NCI-H526 treated with DMSO at 0.1 percent for 48 hours (cell line): ENCODE data around the gene TNFAIP8L3.
"Not testable (repeated sequence)": the region's sequence is repeated elsewhere in the genome, so short reads cannot be mapped to it uniquely, and the experiment has no call there.

ENCODE experiments used
- DNase-seq: peaks from one replicate; lab custom pipeline; 2025; lab: John Stamatoyannopoulos, UW

TNFAIP8L3 gene

DNA sequence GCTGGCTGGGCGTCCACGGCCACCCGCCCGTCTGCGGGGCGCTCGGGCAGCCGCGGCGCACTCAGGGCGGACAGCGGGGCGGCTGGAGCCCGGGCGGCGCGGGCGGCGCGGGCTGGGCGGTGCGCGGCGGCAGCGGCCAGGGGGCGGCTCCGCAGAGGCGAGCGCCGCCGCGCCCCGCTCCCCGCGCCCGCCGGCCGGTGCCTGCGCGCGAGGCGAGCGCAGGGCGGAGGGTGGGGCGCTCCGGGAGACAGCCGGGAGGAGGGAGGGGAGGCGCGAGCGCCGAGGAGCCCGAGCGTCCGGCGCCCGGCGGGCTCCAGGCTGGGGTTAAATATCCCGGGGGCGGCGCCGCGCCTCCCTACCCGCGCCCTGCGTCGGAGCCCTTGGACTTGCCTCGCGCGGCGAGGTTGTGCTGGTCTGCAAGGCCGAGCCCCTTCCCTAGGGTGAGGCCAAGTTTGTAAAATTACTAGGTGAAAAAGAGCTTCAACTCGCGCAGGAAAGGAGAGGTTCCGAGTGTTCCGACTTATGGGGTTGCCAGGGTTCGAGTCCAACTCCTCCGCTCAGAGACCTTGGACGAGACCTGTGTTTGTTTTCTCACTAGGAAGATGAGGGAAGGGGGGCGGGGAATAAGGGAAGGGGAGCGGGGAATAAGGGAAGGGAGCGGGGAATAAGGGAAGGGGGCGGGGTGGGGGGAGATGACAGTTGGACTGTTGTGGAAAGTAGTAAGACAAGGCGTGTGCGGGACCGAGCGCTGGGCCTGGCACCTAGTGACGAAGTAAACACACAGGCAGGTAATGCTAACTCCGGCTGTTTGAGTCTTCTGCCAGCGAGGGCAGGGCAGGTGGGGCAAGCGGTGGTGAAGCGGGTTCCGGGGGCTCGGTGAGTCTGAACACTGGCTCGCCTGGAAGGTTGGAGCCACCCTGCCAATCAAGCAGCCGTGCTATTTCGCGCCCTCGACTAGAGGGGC is at the start of gene TNFAIP8L3:
TNFAIP8L3 (minus strand) TSS at position 301 of the 964 bp plus-strand sequence. CDS start 311 bp downstream, outside the sequence.
- DNase-seq, result peak; percentile 28

DNA sequence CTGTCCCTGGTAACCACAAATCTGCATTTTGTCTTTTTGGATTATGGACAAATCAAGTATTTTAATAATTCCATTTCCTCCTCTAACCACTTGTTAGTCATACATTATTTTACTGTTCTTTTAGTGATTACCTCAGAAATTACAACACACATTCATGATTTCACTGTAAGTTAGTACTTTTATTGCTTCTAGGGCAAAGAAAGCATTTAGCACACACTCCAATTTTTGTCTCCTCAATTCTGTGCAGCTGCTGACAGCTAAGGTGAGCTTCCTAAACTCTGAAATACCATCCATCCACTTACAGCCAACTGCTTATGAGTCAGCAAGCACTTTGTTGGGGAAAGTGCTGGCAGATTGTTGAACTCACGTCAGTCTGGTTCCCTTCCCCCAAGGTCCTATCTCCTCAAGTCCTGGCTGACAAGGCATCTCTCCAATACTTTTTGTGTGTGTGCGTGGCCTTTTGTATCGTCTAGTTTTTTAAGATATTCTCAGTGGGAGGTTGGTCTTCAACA is 49.4 kb upstream of the TNFAIP8L3 start:
- DNase-seq, result no peak

DNA sequence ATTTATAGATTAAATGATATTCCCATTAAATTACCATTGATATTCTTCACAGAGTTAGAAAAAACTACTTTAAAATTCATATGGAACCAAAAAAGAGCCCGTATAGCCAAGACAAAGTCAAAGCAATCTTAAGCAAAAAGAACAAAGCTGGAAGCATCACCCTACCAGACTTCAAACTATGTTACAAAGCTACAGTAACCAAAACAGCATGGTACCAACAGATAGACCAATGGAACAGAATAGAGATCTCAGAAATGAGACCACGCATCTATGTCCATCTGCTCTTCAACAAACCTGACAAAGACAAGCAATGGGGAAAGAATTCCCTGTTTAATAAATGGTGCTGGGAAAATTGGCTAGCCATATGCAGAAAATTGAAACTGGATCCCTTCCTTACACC is 45.6 kb upstream of the TNFAIP8L3 start:
- not testable (repeated sequence) for DNase-seq

DNA sequence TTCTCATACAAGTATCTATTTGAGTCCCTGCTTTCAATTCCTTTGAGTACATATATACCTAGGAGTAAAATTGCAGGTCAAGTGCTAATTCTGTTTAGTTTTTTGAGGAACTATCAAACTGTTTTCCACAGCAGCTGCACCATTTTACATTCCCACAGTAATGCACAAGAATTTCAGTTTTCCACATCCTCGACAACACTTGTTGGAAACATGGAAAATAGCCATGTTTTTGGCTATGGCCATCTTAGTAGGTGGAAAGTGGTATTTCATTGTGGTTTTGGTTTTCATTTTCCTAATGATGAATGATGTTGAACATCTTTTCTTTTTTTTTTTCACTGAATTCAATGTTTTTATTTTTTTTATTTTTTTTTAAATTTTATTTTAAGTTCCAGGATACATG is 44.4 kb upstream of the TNFAIP8L3 start:
- DNase-seq, result no peak

DNA sequence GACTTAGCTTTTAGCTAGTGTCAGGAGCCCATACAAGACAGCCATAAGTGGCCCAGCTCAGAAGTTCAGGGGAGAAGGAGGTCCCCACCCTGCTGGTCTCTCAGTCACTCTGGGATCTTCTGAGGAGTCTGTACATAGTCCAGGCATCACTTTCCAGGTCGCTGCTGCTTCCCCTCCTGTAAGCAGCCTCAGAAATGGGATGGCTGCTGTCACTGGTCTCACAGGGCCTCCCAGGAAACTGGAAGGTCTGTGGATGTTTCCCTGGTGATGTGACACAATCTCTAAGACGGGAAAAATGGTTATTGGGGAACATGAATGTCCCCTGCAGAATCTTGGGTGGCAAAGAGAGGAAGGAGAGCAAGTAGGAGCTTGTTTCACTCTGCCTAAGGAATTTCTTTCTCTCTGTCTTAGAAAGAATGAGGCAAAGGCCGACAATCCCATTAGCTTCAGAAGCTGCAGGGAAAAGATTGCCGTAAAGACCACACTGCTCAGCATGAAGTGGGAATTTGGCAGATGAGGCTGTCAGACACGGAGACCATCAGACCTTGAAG is 43.2 kb upstream of the TNFAIP8L3 start:
- no peak for DNase-seq

DNA sequence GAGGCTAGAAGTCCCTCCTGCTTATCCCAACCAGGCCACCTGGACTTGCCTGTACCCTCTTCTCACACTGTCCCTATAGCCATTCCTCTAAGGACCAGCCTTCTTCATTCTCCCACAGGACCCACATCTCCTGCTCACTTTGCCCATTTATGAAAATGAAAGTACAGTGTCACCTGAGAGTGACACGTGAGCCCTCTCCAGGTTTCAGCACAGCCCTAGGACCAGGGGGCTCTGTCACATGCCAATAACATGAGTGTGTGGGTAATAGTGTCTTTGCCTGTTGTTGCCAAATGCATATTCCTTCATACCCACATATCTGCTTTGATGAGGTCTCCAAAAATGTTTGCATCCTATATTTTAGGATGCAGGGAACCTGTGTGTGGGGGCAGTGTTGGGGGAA is 42.3 kb upstream of the TNFAIP8L3 start:
- DNase-seq, result no peak

DNA sequence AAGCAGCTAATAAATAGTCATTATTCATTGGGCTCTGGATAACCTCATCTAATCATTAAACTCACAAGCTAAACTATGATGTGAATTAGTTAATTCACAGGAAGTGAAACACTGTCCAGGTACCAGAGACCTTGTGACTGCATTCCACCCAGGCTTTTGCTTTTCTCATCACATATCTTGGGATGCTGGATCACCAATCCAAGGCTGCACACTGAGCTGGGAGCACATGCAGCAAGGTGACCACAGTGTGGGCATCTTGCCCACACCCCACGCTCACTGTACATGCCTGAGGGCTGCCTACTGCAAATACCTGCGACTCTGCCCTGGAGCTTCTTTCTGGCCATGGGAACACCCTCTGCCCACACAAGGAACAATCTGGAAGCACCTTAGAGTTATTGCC is 40.6 kb upstream of the TNFAIP8L3 start:
- no peak for DNase-seq

DNA sequence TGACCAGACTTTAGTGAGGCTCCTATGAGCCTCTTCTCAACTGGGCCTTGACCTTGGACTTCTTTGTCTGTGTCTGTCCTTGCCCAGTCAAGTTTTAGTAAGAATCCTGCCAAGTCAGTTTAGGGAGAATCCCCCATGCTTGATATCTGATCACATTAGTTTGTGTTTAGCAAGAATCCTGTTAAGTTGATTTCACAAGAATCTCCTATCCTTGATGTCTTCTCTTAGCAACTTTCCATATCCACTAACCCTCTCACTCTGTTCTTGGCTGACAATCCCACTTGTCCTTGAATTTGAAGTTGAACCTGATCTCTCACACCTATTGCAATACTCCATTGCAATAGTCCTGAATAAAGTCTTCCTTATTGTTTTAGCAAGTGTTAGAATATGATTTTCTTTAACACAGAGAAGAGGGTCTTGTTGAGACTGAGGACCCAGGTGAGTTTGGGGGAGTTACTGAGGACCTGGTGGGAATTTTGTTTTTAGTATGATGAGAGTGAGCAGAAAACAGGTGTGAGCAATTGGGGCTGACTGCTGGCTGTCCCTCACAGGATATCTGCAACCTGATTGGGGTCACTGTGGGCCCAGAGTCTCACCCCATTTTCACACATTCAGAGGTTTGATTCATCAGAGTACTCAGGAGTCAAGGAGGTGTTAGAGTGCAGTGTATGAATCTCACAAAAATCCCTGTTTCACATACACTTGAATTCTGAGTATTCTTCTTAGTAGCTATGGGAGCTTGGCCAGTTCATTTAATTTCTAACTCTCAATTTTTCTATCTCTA is 39.9 kb upstream of the TNFAIP8L3 start:
- DNase-seq, result no peak

DNA sequence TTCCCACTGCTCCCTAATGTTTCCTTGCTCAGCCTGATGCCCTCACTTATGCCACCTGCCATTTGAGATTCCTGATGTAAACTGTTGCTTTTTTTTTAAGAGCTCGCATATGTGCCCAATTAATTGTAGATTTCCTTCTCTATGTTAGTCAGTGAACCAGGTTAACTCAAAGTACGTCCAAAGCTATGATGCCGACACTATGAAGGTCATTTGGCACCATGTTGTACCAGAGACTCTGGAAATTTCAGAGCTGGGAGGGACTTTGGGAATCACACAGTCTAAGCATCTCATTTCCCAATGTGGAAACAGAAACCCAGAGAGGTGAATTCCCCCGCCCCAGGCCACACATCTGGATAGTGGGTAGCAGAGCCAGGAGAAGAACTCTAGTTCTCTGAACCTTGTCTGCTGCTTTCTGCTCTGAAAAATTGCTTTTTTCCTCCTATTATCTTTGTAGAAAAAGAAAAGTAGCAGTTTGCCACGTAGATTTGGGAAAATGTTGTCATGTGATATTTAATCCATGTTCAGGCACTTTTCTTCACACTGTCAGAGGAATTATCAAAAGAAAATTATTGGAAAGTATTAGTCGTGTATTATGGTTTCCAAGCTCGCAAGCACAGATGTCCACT is 38.5 kb upstream of the TNFAIP8L3 start:
- DNase-seq, result no peak

DNA sequence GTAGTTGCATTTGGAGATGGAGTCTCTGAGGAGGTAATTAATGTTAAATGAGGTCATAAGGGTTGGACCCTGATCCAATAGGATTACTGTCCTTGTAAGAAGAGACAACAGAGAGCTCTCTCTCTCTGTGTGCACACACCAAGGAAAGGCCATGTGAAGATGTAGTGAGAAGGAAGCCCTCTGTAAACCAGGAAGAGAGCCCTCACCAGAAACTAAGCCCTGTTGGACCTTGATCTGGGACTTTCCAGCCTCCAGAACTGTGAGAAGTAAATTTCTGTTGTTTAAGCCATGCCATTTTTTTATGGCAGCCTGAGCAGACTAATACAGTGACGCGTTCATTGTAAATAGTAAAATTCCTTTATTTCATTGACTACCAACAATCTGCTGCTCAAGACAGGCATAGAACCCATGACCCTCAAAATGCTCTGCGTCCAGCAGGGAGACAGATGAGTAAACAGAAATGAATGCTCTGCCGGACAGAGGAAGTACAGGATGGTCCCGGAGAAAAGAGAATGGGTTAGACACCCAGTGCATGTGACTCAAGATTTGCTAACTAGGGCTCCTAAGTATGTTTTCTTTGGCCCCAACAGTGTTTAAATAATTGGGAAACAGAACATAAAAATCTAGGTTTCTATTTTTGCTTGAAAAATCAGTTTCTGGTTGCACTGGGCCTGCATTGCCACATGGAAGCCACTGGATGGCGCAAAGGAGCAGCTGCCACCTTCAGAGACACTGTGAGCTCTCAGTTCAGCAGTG is 37.9 kb upstream of the TNFAIP8L3 start:
- DNase-seq, result no peak

DNA sequence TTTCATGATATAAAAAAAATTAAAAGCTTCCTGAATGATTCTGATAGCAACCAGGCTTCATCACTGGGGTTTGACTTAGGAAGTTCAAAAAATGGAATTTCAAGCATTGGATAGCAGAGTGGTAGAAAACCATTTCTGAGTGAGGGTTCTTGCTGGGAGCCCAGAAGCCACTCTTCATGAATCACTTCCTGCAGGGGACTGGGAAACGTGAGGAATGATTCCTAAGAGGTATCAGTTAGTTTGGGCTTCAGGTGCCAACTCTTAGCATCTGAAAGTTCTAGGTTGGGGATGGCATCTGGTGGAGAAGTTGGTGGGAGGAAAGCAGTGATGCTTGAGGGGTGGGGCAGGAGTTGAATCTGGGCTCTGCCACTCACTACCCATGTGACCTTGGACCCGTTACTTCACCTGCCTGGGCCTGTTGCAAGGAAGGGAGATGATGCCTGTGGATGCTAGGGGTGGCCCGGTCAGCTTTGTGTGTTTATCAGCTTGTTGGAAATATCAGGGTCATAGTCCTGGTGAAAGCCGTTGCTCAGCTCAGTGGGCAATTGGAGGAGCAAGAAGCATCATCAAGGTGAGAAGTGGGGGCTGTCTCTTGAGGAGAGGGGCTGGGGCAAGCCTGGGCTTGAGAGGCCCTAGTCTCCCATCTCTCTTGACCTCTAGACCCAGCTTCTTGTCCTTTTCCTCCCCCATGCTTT is 37.0 kb upstream of the TNFAIP8L3 start:
- DNase-seq, result no peak

DNA sequence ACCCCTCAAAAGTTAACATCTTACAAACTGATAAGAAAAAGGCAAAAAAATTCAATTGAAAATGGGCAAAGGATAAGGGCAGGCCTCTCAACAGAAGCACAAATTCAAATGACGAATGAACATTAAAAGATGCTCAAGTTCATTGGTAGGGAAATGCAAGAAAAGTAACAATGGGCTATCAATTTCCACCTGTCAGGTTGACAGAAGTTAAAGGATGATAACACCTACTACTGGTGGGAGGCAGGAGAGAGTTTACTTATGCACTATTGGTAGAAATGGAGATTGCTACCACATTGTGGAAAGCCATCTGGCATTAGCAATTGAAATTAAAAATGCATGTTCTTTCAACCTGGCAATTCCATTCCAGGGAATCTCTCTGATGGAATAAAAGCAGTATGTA is 35.6 kb upstream of the TNFAIP8L3 start:
- DNase-seq, result no peak

DNA sequence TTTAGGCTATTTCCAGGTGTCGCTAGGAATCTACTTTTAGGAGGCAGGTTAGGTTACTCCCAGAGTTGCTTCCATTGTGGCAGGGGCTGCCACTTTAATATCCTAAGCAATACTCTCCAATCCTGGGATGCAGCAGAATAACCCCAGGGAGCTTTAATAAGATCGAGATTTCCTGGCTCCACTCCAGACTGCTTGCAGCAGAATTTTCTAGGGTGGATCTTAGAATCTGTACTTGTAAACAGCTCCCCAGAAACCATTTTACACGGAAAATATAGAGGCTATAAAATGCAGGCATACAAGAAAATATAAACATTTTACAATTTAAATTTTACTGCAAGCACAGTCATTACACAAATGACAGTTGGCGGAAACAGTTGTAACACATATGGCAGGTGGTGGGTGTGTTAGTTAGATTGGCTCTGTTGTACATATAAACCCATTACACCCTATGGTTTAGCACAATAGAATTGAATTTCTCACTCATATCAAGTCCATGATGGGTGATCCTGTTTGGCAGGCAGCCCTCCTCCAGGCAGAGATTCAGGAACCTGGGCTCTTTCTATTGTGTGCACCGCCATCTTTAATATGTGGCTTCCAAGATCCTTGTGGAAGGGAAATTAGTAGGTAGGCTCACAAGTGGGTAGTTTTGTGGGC is 35.0 kb upstream of the TNFAIP8L3 start:
- DNase-seq, result no peak

DNA sequence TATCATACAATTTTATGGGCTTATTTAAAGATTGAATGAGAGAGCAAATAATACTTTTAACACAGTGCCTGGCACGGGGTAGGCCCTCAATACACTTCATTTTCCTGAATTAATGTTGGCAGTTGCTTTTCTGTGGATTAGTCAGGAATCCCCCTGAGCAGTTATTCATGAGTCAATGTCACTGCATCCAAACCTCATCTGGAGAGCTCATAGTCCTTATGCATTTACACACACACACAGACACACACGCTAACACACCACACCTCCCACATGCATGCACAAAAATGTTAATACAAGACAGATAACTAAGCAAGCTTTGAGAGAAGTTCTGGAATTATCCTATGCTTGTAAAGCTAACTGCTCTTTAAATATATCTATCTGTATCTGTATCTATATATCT is 34.0 kb upstream of the TNFAIP8L3 start:
- DNase-seq, result peak; percentile 73

DNA sequence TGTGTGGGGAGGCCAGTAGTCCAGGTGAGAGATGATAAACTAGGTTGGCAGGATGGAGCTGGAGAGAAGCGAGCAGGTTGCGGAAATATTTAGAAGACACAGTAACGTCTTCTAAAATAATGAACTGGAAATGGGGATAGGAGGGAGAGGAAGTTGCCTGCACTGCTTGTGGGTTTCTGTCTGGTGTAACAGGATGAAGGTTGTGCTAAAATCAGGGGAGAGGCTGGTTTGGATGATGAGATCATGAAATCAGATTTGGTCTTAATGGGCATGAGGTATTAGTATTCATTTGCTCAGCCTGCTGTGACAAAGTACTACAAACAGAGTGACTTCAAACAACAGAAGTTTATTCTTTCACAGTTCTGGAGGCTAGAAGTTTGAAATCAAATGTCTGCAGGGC is 32.1 kb upstream of the TNFAIP8L3 start:
- DNase-seq, result no peak

DNA sequence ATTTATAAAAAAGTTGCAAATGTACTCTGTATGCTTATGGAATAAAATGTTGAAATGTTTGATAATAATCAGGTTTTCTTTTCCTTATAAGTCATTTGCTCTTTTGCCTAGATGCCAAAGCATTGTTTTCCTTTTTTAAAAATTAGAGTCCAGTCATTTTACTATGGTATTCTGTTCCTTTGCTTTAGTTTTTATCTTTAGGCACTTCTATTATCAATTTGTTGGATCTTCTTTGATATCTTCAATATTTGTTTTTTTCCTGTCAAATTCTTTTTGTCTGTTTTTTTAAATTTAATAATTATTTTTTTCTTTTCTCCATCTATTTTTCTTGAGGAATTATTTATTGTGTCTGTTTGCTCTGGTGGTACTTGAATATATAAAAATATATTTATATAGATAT is 28.3 kb upstream of the TNFAIP8L3 start:
- DNase-seq, result not testable (repeated sequence)

DNA sequence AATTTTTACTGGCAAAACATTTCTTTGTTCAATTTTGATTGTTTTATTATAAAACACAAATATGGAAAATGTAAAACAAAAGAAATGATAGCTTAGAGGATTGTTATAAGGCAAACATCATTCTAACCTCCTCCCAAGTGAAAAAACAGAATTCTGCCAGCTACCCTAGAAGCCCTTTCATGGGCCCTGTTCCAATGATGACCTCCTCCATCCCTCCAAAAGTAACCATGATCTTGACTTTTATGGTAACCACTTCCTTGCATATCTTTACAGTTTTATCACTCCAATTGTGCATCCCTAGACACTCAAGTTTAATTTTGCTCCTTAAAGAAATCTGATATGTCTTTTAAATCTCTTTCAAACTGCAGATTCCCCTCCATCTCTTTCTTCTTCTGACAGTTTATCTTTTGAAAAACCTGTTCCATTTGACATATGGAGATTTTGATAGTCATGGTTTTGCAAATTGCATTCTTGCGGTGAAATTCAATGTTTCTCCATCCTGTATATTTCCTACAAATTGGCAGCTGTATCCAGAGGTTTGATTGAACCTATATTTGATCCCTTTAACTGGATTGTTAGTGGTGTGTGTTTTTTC is 27.0 kb upstream of the TNFAIP8L3 start:
- no peak for DNase-seq

DNA sequence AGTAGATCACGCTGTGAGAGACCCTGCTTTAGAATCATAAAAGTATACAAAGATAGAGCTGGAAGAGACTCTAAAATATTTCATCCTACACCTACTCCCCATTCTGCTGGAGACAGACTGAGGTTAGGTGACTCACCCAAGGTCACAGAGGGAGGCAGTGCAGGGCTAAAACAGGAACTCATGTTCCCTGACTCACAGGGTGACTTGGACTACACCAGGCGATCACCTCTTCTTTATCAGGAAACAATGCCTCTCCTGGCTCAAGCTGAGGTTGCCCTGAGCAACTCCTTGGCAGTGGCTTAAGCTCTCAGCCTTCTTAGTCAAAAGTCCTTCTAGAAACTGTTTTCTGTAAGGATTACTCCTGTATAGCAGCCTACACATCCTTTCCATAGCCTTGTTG is 26.4 kb upstream of the TNFAIP8L3 start:
- DNase-seq, result no peak

DNA sequence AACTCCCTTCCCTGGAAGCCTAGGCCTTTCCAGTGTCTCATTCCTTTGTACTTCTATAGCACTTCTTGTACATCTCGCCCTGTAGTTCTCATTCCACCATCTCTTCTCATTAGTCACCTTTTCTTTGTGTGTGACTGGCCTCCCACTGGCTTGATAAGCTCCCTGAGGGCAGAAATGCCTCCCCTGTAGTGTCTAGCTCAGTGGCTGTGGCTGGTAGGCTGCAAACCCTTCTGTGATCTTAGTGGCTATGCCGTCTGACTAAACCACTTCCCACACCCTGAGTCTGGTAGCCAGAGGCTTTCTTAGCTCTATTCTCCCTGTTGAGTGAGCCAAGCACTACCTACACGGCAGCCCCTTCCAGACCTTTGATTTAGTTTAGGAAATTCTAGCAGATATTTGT is 24.4 kb upstream of the TNFAIP8L3 start:
- no peak for DNase-seq

DNA sequence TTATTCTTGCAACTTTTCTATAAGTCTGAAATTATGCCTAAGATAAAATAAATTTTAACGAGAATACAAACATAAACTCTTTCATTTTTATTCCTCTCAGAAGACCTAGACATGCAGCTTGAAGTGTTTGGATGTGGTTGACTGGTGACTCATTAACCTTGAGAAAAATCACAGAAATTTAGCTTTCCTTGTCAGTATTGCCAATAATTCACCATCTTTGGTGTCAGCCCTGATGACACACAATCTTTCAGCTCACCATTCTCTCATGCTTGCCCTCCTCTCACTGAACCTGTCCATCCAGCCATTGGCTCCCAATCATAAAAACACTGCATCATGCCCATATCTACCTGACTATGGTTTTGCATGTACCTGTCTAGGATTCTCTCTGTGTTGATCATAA is 22.6 kb upstream of the TNFAIP8L3 start:
- DNase-seq, result no peak
